ENCODE measurements around the gene TTLL11.

DNA sequence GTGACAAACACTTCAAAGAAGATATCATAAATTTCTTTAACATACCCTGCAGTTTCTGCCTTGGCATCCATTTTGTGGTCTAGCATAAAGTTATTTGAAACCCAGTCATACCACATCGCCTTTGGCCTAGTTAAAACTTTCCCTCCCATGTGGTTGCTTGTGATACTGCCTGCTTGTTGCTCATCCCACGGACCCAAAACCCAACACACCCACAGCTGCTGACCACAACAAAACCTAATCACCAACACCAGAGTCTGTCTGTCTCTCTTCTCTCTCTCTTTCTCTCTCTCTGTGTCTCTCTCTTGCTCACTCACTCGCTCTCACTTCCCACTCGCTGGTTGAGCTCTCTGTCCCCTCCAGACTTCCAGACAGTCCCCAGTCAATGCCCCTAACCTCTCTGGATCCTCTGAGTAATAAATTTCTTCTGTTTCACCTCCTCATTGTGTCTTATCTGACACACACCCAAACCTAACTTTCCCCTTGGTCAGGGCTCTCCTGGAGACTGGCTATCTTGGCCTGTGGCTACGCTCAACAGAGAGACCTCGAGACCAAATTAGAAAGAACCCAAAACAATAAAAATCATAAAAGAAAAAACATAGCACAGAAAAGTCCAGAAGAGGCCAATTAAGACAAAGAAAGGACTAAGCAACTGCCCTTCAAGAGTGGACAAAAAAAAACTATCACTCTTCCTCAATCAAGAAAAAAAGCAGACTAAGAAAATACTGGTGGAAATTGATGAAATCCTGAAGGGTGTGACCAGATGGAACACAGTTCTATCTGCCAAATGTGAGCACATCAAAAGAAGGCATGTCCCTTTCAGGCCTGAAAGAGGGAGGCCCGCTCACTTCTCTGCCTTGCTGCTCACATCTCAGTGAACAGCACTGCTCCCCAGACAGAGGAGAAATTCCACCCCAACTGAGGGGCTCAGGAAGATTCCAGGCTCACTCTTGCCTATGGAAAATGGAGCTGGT, 41.5 kb downstream of the TTLL11 start:
- TF ChIP-seq, protein P1, sequence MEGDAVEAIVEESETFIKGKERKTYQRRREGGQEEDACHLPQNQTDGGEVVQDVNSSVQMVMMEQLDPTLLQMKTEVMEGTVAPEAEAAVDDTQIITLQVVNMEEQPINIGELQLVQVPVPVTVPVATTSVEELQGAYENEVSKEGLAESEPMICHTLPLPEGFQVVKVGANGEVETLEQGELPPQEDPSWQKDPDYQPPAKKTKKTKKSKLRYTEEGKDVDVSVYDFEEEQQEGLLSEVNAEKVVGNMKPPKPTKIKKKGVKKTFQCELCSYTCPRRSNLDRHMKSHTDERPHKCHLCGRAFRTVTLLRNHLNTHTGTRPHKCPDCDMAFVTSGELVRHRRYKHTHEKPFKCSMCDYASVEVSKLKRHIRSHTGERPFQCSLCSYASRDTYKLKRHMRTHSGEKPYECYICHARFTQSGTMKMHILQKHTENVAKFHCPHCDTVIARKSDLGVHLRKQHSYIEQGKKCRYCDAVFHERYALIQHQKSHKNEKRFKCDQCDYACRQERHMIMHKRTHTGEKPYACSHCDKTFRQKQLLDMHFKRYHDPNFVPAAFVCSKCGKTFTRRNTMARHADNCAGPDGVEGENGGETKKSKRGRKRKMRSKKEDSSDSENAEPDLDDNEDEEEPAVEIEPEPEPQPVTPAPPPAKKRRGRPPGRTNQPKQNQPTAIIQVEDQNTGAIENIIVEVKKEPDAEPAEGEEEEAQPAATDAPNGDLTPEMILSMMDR (conservative IDR thresholded peaks at IDR 0.05; ENCODE audit: low read length) = no peak
- TF ChIP-seq EZH2phosphoT487 (IDR thresholded peaks at IDR 0.05; ENCODE audit: borderline replicate concordance, low read depth, low read length) = no peak
